Ovary (tissue), 3 donors: ENCODE results near the gene MYO1C.

Source experiments
- CTCF ChIP-seq, 3 donors: fragments of 450-650 bp in 2 of 3; fragments of 200-600 bp in 1 of 3; IDR thresholded peaks; one replicate each; pipeline versions ENCODE4 v1.5.1 to v1.8.0; 2016 to 2022; ENCODE audit warnings: antibody characterized with exemption in 3 of 3, mild to moderate bottlenecking in 1 of 3
- EP300 ChIP-seq: sonication (generic); formaldehyde crosslinking; IDR thresholded peaks from one replicate; pipeline ENCODE4 v1.6.1; 2017; ENCODE audit warnings: antibody characterized with exemption
- POLR2A ChIP-seq: fragments of 450-650 bp; IDR thresholded peaks from one replicate; pipeline ENCODE4 v1.6.1; 2017; ENCODE audit warnings: antibody characterized with exemption, mild to moderate bottlenecking, moderate library complexity
- donor health status: DM: no; HTN: no; CAD: no.

- TF ChIP-seq CTCF (IDR thresholded peaks at IDR 0.05) (no peak), EP300 (no peak), POLR2A (no peak)
Measured at GRCh38 chr17:1497831-1498230, 5.3 kb upstream of the MYO1C start.
